Choroid plexus epithelial cell (primary cell): Measurements from ENCODE around the gene MAPK14.

ENCODE experiments used
- DNase-seq: peaks from one replicate; pipeline ENCODE4 v3.0.0-alpha.2; 2010; ENCODE audit warnings: low read depth
- H3K4me3 ChIP-seq: 2 replicates; pipeline ENCODE4 v1.5.1; 2011; ENCODE audit warnings: low read depth, mild to moderate bottlenecking, control low read depth, low read length, moderate library complexity
- CTCF ChIP-seq: conservative IDR thresholded peaks from 2 replicates; pipeline ENCODE4 v1.5.1; 2011; ENCODE audit warnings: low read depth, mild to moderate bottlenecking, control low read depth, inconsistent platforms, low read length, moderate library complexity

Gene MAPK14

DNA sequence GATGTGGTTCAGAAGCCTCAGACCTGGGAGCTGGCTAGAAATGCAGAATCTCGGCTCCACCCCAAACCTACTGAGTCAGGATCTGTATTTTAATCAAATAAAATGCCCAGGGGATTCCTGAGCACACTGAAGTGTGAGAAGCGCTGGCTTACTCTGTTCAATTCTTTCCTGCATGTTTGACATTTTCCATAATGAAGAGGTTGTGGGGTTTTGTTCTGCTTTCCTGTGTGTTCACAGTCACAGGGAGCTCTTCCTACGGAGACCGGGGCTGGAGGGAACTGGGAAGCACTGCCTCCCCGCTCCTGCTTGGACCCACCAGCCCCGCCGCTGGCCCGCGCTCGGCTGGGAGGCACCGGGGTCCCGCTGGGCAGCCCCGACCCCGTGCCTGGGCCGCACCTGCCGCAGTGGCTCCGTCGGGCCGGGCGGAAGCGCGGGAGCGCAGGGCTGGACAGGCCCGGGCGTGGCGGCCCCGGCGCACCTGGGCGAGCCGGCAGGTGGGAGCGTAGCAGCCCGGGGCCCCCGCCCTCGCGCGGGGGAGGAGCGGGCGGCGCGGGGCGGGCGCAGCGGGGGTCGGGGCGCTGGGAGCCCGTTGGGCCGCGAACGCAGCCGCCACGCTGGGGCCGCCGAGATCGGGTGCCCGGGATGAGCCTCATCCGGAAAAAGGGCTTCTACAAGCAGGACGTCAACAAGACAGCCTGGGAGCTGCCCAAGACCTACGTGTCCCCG lies 102.5 kb downstream of the MAPK14 start, which contains the start of gene MAPK13:
Gene MAPK13, plus strand, starts transcription at position 573 of the 726 bp plus-strand sequence. Its CDS starts 70 bp downstream, at position 643.
- peak within 1 kb of the TSS; percentile 47 for H3K4me3 ChIP-seq

GRCh38 chr6:36130667-36131510 lies 103.3 kb downstream of the MAPK14 start:
- DNase-seq, result peak; percentile 19
- no peak for TF ChIP-seq CTCF
- peak overlapping the region; percentile 47 for H3K4me3 ChIP-seq

More for the DNA sequence above, 102.5 kb downstream of the MAPK14 start, which contains the start of gene MAPK13:
- peak; percentile 45 for DNase-seq
- TF ChIP-seq CTCF, result no peak

DNA sequence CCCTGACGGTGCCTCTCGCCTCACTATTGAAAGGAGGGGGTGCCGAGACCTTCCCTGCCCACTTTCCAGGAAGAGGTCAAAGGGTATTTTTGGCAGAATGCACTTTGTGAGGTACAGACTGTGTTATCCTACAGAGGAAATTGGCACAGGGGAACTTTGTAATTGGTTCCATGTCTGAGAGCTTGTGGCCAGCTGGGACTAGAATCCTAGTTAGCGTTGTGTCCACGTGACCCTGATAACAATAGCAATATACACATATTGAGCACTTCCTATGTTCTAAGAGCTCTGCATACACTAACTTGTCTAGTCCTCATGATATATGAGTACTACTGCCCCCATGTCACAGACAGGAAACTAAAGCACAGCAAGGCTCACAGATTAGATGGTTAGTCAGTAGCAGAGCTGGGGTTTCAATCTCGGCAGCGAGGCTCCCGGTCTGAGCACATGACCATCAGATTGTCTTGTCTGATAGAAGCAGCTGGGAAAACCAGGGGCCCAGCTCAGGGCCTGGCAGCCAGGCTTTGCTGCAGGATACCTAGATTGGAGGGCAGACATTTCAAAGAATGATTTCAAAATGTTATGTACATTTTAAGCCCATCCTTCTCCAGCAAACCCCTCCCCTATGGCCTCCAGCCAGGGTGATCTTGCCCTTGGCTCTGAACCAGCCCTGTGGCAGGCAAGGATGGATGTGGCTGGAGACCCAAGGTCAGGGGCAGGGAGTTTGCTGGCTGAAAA lies 104.1 kb downstream of the MAPK14 start:
- DNase-seq, result peak; percentile 76
- H3K4me3 ChIP-seq, result peak overlapping the region; percentile 1

GRCh38 chr6:36132246-36132895 lies 104.8 kb downstream of the MAPK14 start:
- no peak overlapping the region for H3K4me3 ChIP-seq
- TF ChIP-seq CTCF, result no peak
- DNase-seq, result no peak

More for the DNA sequence above, 104.1 kb downstream of the MAPK14 start:
- no peak for TF ChIP-seq CTCF

DNA sequence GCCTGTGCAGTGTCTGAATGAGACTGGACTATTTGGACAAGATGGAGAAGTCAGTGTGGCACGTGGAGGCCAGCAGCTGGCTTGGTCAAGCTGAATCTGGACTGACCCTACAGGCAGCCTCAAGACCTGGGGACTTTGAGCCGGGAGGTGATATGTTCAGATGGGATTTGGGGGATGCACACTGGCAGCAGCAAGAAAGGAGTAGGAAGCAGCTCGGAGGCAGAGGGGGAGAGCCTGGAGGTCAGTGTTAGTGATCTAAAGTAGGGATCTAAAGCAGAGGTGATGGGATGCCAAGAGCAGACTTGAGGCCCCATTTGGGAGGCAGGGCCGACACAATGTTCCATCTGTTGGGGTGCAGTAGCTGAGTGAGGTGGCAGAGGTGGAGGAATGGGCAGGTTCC lies 105.5 kb downstream of the MAPK14 start:
- no peak for DNase-seq
- H3K4me3 ChIP-seq, result no peak overlapping the region
- TF ChIP-seq CTCF, result no peak

DNA sequence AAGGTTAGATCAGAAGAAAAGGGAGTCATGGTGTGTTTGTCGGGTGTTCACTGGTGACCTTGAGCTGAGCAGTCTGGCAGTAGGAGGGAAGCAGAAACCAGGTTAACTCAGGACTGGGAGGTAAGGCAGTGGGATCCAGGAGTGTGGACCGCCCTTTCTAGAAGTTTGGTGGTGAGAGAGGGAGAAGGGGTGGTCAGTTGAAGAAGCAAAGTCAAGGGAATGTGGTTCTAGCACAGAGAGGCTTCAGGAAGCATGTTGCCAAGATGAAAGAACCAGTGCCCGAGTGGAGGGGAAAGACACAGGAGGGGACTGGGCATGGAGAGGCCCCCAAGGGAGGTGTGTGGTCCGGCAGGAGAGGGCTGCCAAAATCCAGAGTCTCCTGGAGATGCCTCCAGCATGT lies 106.3 kb downstream of the MAPK14 start:
- no peak overlapping the region for H3K4me3 ChIP-seq
- no peak for DNase-seq
- no peak for TF ChIP-seq CTCF
